Fibroblast of skin of right biceps (primary cell): ENCODE data around the gene TMX2.

Experiments
- DNase-seq: peaks from one replicate; pipeline ENCODE4 v3.0.0-alpha.2; 2013

TMX2 gene

GRCh38 chr11:57771365-57771764 is 59.0 kb downstream of the TMX2 start:
- no peak for DNase-seq

GRCh38 chr11:57772562-57772961 is 60.2 kb downstream of the TMX2 start:
- peak; percentile 37 for DNase-seq

- no peak for DNase-seq
These were observed 60.7 kb downstream of the TMX2 start for GRCh38 chr11:57773026-57773598.

- DNase-seq, result peak; percentile 40
These were observed 63.1 kb downstream of the TMX2 start for GRCh38 chr11:57775491-57775890.

- peak; percentile 85 for DNase-seq
These were observed 63.7 kb downstream of the TMX2 start for GRCh38 chr11:57776031-57776521.

- DNase-seq, result no peak
These were observed 64.3 kb downstream of the TMX2 start for GRCh38 chr11:57776577-57777210.

GRCh38 chr11:57777969-57778317 is 65.5 kb downstream of the TMX2 start:
- DNase-seq, result no peak

- DNase-seq, result peak; percentile 100
These were observed 66.1 kb downstream of the TMX2 start for GRCh38 chr11:57778318-57779037.

GRCh38 chr11:57779276-57779675 is 66.9 kb downstream of the TMX2 start:
- DNase-seq, result no peak

GRCh38 chr11:57781529-57781943 is 69.1 kb downstream of the TMX2 start:
- DNase-seq, result no peak

- no peak for DNase-seq
These were observed 72.7 kb downstream of the TMX2 start for GRCh38 chr11:57785072-57785471.

GRCh38 chr11:57786436-57786835 is 74.0 kb downstream of the TMX2 start:
- DNase-seq, result peak; percentile 52

- no peak for DNase-seq
These were observed 74.7 kb downstream of the TMX2 start for GRCh38 chr11:57787006-57787604.

- no peak for DNase-seq
These were observed 75.7 kb downstream of the TMX2 start for GRCh38 chr11:57787920-57788702.

GRCh38 chr11:57788703-57789088 is 76.3 kb downstream of the TMX2 start:
- DNase-seq, result no peak
